Muscle of back (tissue), 11 donors: ENCODE results near the gene TIMM13. TPM values are rescaled to one million over a fixed set of nuclear protein-coding genes. Genes with fewer than 3 reads are reported as not detected.

Experiments used
- DNase-seq, 3 donors: peaks; one replicate each; pipeline versions ENCODE4 v3.0.0 to v3.0.0-alpha.2; 2013
- polyA plus RNA-seq, 10 donors: library from polyadenylated mRNA; unstranded; fragments of 120-200 nt; gene quantifications; one replicate each; pipeline ENCODE4 v1.2.1, GENCODE V29; 2013; ENCODE audit not compliant: insufficient read length in 10 of 10

TIMM13 gene
- polyA plus RNA-seq, 10 donors: 56.2 to 113 (median 73.8) TPM

- DNase-seq: no peak
These were observed 30.1 kb upstream of the TIMM13 start for GRCh38 chr19:2457394-2458037.

GRCh38 chr19:2455851-2456570, 28.6 kb upstream of the TIMM13 start:
- no peak for DNase-seq

GRCh38 chr19:2454962-2455850, 27.8 kb upstream of the TIMM13 start:
- DNase-seq: no peak

GRCh38 chr19:2454199-2454961, 27.0 kb upstream of the TIMM13 start:
- no peak for DNase-seq

DNA sequence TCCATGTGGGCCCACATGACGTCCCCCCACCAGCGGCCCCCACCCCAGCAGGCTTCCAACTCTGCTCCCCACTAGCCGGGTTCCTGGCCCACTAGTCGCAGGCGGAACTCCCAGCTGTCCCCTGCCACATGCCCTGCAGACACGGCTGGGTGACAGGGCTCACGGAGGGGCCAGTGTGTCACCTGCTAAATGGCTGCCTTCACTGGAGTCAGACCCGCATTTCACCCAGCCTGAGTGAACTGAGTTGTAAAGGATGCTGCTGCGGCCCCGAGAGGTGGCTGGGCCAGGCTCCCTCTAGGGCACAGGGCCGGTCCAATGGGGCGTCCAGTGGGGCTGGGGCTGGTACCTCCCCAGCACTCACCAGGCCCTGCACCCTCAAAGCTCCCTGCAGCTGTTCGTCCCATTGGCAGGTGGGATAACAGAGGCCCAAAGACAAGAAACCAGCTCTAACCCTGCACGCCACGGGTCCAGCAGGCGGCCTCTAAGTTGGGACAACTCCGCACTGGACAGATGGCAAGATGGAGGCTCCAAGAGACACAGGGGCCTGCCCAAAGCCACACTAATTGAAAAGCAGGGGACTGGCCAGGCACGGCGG, 26.1 kb upstream of the TIMM13 start:
- no peak for DNase-seq

DNA sequence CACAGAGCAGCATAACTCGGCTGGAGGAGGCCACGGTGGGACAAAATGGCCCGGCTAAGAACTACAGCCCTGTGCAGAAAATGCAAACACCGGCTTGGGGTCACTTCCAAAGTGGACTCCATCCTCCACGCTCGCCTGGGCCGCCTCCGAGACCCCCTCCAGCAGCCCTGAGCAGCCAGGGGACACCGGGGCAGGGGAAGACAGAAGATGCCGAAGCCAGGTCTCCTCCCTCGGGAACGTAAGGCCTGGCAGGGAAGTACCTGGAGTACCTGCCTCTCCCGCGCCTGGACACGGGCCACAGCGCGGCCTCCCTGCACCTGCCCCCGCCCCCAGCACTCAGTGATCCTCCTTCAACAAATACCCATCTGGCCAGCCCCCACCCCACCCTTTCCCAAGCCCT, 24.4 kb upstream of the TIMM13 start:
- no peak for DNase-seq

GRCh38 chr19:2451138-2451537, 23.8 kb upstream of the TIMM13 start:
- DNase-seq: no peak

GRCh38 chr19:2449019-2449418, 21.6 kb upstream of the TIMM13 start:
- no peak for DNase-seq

GRCh38 chr19:2446381-2446780, 19.0 kb upstream of the TIMM13 start:
- DNase-seq: peak; percentile 76 to 80 (median 80)

- DNase-seq: no peak
These were observed 17.0 kb upstream of the TIMM13 start for GRCh38 chr19:2444251-2445002.

GRCh38 chr19:2443785-2444182, 16.4 kb upstream of the TIMM13 start:
- no peak for DNase-seq

DNA sequence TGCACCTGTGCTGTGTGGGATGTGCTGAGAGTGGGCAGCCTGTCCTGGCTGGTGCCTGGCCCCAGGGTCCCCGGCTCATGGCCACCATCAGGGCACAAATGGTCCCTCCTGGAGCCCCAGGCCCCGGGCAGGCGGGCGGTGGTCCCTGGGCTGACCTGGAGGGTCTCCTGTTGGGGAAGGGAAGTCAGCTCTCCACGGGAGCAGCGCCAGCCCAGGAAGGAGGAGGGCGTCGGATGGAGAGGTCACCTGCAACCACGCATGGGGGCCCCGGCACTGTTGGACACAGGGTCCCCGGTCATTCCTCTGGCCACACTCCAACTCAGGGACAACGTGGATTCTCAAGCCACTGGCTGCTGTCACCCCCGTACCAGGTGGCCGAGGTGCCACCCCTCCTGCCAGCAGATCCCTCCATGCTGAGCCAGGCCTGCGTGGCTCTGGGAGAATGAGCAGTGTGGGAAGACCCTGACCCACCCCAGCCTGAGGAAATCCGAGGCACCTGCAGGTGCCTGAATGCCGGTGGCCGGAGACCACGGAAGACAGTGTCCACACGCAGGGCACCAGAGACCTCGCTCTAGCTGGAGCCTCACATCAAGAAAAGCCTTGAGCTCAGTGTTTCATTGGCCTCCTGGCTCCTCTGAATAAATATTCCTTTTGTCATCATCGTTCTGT, 15.9 kb upstream of the TIMM13 start:
- no peak for DNase-seq

GRCh38 chr19:2441096-2441752, 13.8 kb upstream of the TIMM13 start:
- DNase-seq: no peak

GRCh38 chr19:2440515-2440914, 13.1 kb upstream of the TIMM13 start:
- DNase-seq: no peak

DNA sequence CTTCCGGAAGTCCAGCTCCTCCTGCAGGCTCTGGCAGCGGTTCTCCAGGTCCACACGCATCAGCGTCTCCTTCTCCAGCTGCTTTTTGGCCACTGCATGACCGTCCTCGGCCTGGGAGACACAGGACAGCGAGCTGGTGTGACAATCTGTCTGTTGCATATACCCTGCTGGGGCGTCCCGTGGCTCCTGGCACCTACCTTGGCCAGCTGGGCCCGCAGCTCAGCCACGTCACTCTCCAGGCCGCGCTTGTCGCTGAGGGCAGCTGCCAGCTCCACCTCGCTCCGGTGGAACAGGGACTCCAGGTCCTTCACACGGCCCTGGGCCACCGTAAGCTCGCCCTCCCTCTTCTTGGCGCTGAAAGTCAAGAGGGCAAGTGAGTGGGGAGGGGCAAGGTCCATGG, 10.8 kb upstream of the TIMM13 start:
- no peak for DNase-seq

- DNase-seq: no peak
These were observed 9.5 kb upstream of the TIMM13 start for GRCh38 chr19:2436926-2437325.

DNA sequence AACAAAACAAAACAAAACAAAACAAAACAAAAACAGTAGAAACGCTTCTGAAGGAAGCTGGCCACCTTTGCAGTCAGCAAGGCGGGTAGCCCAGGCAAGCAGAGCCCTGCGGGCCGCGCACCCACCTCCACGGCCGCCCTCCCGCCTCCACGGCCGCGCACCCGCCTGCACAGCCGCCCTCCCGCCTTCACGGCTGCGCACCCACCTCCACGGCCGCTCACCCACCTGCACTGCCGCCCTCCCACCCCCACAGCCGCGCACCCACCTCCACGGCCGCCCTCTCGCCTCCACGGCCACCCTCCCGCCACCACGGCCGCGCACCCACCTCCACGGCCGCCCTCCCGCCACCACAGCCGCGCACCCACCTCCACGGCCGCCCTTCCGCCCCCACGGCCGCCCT, 9.0 kb upstream of the TIMM13 start:
- no peak for DNase-seq

- DNase-seq: no peak
These were observed 7.4 kb upstream of the TIMM13 start for GRCh38 chr19:2434721-2435265.

DNA sequence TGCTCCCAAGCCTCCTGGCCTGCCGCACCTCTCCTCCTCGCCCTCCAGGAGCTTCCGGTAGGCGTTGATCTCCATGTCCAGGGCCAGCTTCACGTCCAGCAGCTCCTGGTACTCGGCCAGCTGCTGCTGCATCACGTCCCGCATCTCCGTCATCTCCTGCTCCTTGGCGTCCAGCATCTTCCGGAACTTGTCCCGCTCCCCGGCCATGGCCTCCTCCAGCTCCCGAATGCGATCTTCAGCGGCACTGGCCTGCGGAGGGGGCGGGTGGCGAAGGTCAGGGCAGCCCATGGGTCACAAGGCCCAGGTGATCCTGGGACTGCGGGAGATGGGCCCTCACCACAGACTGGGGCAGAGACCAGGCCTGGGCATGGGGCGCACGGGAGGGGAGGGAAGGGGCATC, 6.9 kb upstream of the TIMM13 start:
- DNase-seq: no peak
